Loucy (cell line): ENCODE data around the gene ALX3.

ENCODE experiments used
- H2AFZ ChIP-seq: fragments of 200-600 bp; sonication (generic); 2 replicates; pipeline ENCODE4 v1.6.0; 2016; ENCODE audit warnings: antibody characterized with exemption, mild to moderate bottlenecking, low read length, moderate library complexity
- H3F3A ChIP-seq: fragments of 200-600 bp; 2 replicates; pipeline ENCODE4 v1.6.0; 2016; ENCODE audit warnings: antibody characterized with exemption, low read depth, mild to moderate bottlenecking
- H3K27me3 ChIP-seq: fragments of 200-600 bp; sonication (generic); 2 replicates; pipeline ENCODE4 v1.6.1; 2014; ENCODE audit warnings: low read length, mild to moderate bottlenecking; ENCODE audit not compliant: insufficient read depth, poor library complexity, severe bottlenecking
- H3K36me3 ChIP-seq: fragments of 200-600 bp; sonication (generic); 2 replicates; pipeline ENCODE4 v1.6.1; 2016; ENCODE audit warnings: low read length; ENCODE audit not compliant: insufficient read depth
- H3K4me1 ChIP-seq: fragments of 200-600 bp; sonication (generic); 2 replicates; pipeline ENCODE4 v1.5.1; 2014; ENCODE audit warnings: low read length, mild to moderate bottlenecking; ENCODE audit not compliant: insufficient read depth, poor library complexity, severe bottlenecking
- H3K4me2 ChIP-seq: fragments of 200-600 bp; sonication (generic); 2 replicates; pipeline ENCODE4 v1.6.0; 2014; ENCODE audit warnings: antibody characterized with exemption, low read length, low read depth, mild to moderate bottlenecking; ENCODE audit not compliant: poor library complexity, severe bottlenecking
- H3K4me3 ChIP-seq: fragments of 200-600 bp; sonication (generic); 2 replicates; pipeline ENCODE4 v1.5.1; 2014; ENCODE audit warnings: low read length, mild to moderate bottlenecking, mixed read lengths; ENCODE audit not compliant: poor library complexity, severe bottlenecking
- H3K79me2 ChIP-seq: fragments of 200-600 bp; sonication (generic); 2 replicates; pipeline ENCODE4 v1.6.1; 2014; ENCODE audit warnings: low read length; ENCODE audit not compliant: insufficient read depth
- H3K9ac ChIP-seq: fragments of 200-600 bp; sonication (generic); 2 replicates; pipeline ENCODE4 v1.6.0; 2014; ENCODE audit warnings: mild to moderate bottlenecking, low read depth, low read length, moderate library complexity; ENCODE audit not compliant: poor library complexity, severe bottlenecking
- H3K9me2 ChIP-seq: fragments of 200-600 bp; sonication (generic); replicated peaks from 2 replicates; pipeline ENCODE4 v1.6.1; 2016; ENCODE audit warnings: low read depth, low read length, mixed read lengths
- H3K9me3 ChIP-seq: fragments of 200-600 bp; sonication (generic); 2 replicates; pipeline ENCODE4 v1.6.1; 2014; ENCODE audit warnings: mild to moderate bottlenecking, antibody characterized with exemption, low read length, low read depth; ENCODE audit not compliant: insufficient read depth
- H4K20me1 ChIP-seq: fragments of 200-600 bp; sonication (generic); 2 replicates; pipeline ENCODE4 v1.6.0; 2014; ENCODE audit warnings: antibody characterized with exemption, low read length, mild to moderate bottlenecking; ENCODE audit not compliant: insufficient read depth, poor library complexity, severe bottlenecking
- EZH2phosphoT487 ChIP-seq: fragments of 200-600 bp; IDR thresholded peaks from 2 replicates; pipeline ENCODE4 v1.6.1; 2018; ENCODE audit warnings: antibody characterized with exemption, mild to moderate bottlenecking, moderate library complexity, borderline replicate concordance
- TF ChIP-seq, protein P1 (sequence below): fragments of 200-600 bp; sonication (generic); conservative IDR thresholded peaks from 2 replicates; pipeline ENCODE4 v1.5.1; 2014; ENCODE audit warnings: mild to moderate bottlenecking, antibody characterized with exemption, low read length

The ALX3 gene

DNA sequence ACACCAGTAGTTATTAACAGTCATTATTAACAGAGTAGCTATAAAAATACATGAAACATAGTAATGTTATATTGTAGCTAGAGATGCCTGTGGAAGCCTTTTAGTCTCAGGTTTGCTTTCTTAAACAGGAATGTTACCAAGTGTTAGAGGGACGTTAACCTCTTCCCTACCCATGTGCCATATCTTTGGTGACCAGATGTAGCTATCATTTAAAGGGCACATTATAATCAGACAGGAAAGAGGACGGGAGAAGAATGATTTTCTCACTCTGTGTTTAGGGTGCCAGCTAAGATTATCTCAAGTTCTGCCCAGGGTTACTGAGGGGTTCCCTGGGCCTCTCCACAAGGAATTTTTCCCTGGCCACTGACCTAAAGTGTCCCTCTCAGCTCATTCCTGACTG lies 20.9 kb upstream of the ALX3 start:
- H3K9me2 ChIP-seq: no peaks in the 10 kb centered on the region
- no peaks in the 10 kb centered on the region for H3K4me1 ChIP-seq
- H3K36me3 ChIP-seq: no peaks in the 10 kb centered on the region
- H3K27me3 ChIP-seq: no peaks in the 10 kb centered on the region
- no peak overlapping the region for H2AFZ ChIP-seq
- no peaks in the 10 kb centered on the region for H3K9me3 ChIP-seq
- no peaks in the 10 kb centered on the region for H3K79me2 ChIP-seq
- TF ChIP-seq EZH2phosphoT487: no peak
- TF ChIP-seq, protein P1, sequence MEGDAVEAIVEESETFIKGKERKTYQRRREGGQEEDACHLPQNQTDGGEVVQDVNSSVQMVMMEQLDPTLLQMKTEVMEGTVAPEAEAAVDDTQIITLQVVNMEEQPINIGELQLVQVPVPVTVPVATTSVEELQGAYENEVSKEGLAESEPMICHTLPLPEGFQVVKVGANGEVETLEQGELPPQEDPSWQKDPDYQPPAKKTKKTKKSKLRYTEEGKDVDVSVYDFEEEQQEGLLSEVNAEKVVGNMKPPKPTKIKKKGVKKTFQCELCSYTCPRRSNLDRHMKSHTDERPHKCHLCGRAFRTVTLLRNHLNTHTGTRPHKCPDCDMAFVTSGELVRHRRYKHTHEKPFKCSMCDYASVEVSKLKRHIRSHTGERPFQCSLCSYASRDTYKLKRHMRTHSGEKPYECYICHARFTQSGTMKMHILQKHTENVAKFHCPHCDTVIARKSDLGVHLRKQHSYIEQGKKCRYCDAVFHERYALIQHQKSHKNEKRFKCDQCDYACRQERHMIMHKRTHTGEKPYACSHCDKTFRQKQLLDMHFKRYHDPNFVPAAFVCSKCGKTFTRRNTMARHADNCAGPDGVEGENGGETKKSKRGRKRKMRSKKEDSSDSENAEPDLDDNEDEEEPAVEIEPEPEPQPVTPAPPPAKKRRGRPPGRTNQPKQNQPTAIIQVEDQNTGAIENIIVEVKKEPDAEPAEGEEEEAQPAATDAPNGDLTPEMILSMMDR: no peak
- no peak overlapping the region for H3K4me3 ChIP-seq
- no peaks in the 10 kb centered on the region for H4K20me1 ChIP-seq
- H3F3A ChIP-seq: no peaks in the 10 kb centered on the region
- no peak overlapping the region for H3K9ac ChIP-seq
- H3K4me2 ChIP-seq: no peak overlapping the region

DNA sequence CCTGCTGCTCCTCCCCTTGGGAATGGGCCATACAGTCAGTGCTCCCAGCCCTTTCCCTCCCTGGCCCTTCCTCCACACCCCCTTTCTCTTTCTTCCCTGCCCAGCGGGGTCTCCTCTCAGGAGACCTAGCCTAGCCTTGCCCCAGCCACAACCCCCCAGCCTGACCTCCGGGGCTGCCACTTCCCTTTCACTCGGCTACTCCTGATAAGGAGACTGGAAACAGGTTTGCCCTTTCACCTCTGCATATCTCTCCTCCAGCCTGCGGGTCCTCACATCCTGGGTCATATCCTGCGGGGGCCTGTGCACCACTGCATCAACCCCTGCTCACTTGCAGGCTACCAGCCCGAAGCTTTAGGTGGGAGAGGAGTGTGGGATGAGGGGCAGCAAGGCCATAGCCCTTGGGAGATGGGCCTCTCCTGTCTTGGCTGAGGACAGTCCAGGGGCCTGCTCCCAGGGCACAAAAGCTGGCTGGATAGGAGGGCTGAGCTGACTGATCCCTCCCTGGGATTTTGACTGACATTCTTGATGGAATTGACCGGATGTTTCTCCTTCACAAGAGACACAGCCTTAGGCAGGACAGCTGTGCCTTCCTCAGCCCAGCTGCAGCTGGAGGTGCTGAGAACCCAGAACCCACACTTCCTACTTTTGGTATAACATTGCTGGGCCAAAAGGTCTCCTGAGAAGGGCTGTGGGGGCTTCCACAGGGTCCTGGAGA lies 19.2 kb upstream of the ALX3 start:
- H3K4me2 ChIP-seq: no peak overlapping the region
- no peak overlapping the region for H3K9ac ChIP-seq
- no peak overlapping the region for H2AFZ ChIP-seq
- no peaks in the 10 kb centered on the region for H3K9me2 ChIP-seq
- H3F3A ChIP-seq: no peaks in the 10 kb centered on the region
- H3K36me3 ChIP-seq: no peaks in the 10 kb centered on the region
- TF ChIP-seq EZH2phosphoT487: no peak
- TF ChIP-seq, protein P1: no peak
- H3K9me3 ChIP-seq: no peaks in the 10 kb centered on the region
- no peaks in the 10 kb centered on the region for H3K79me2 ChIP-seq
- peaks cover 2% of the 10 kb centered on the region for H3K4me1 ChIP-seq
- H3K27me3 ChIP-seq: peaks cover 10% of the 10 kb centered on the region
- H4K20me1 ChIP-seq: no peaks in the 10 kb centered on the region
- H3K4me3 ChIP-seq: no peak overlapping the region

DNA sequence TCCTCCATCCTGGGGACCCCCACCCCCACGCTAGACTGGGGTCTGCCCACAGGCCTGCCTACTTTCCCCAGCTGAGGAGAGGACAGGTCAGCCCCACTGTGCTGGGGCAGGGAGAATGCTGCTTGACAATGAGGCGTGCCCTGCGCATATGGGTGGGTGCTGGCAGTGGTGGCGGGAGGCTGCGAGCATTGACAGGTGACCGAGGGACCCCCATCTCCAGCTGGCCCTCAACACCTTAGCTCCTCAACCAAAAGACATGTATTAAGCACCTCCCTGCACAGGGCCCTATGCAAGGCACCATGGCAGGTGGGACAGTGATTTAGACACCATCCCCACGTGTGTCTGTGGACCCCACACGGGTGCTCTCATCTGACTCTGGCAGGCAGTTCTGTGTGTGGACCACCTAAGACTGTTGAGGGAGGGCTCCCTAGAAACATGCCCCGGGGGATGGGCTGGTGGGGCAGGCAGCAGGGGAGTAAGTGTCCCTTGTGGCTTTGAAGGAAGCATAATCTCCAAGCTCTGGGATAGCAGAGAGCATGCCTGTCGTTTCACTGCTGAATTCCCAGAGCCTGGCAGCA lies 18.4 kb upstream of the ALX3 start:
- H3K9me2 ChIP-seq: no peaks in the 10 kb centered on the region
- H2AFZ ChIP-seq: no peak overlapping the region
- no peak overlapping the region for H3K4me3 ChIP-seq
- peaks cover 8% of the 10 kb centered on the region for H3K4me1 ChIP-seq
- no peak for TF ChIP-seq EZH2phosphoT487
- TF ChIP-seq, protein P1: no peak
- H3K4me2 ChIP-seq: no peak overlapping the region
- no peak overlapping the region for H3K9ac ChIP-seq
- no peaks in the 10 kb centered on the region for H3K9me3 ChIP-seq
- H3K36me3 ChIP-seq: no peaks in the 10 kb centered on the region
- peaks cover 19% of the 10 kb centered on the region for H3K27me3 ChIP-seq
- H3K79me2 ChIP-seq: no peaks in the 10 kb centered on the region
- H4K20me1 ChIP-seq: no peaks in the 10 kb centered on the region
- no peaks in the 10 kb centered on the region for H3F3A ChIP-seq
